H9 (cell line): ENCODE data around the gene CCIN. TPM values are rescaled to one million over a fixed set of nuclear protein-coding genes. Genes with fewer than 3 reads are reported as not detected.

ENCODE experiments used
- DNase-seq: peaks from one replicate; pipeline ENCODE4 v3.0.0-alpha.2; 2017
- H2AFZ ChIP-seq: one replicate; pipeline ENCODE4 v1.6.1; 2013; ENCODE audit warnings: mild to moderate bottlenecking, low read length, control low read depth, moderate library complexity
- H2AK5ac ChIP-seq: 2 replicates; pipeline ENCODE4 v1.6.1; 2013; ENCODE audit warnings: low read length, control low read depth, mixed read lengths; ENCODE audit not compliant: insufficient read length
- H2BK120ac ChIP-seq: one replicate; pipeline ENCODE4 v1.6.1; 2013; ENCODE audit warnings: low read depth, mild to moderate bottlenecking, low read length, control low read depth, inconsistent platforms; ENCODE audit not compliant: poor library complexity, severe bottlenecking
- H2BK12ac ChIP-seq: 2 replicates; pipeline ENCODE4 v1.6.1; 2013; ENCODE audit warnings: low read length, control low read depth, mixed read lengths, low read depth; ENCODE audit not compliant: insufficient read length
- H2BK15ac ChIP-seq: 2 replicates; pipeline ENCODE4 v1.6.1; 2013; ENCODE audit warnings: low read depth, low read length, control low read depth
- H2BK20ac ChIP-seq: one replicate; pipeline ENCODE4 v1.6.1; 2013; ENCODE audit warnings: low read depth, mild to moderate bottlenecking, low read length, control low read depth, inconsistent platforms; ENCODE audit not compliant: poor library complexity, severe bottlenecking
- H2BK5ac ChIP-seq: 2 replicates; pipeline ENCODE4 v1.6.1; 2013; ENCODE audit warnings: low read length, control low read depth, mixed read lengths; ENCODE audit not compliant: insufficient read length
- H3K14ac ChIP-seq: 2 replicates; pipeline ENCODE4 v1.6.1; 2013; ENCODE audit warnings: low read length, control low read depth; ENCODE audit not compliant: insufficient read depth
- H3K18ac ChIP-seq: 2 replicates; pipeline ENCODE4 v1.6.1; 2013; ENCODE audit warnings: low read depth, mild to moderate bottlenecking, mixed read lengths, low read length, control low read depth; ENCODE audit not compliant: insufficient read length
- H3K23ac ChIP-seq: 2 replicates; pipeline ENCODE4 v1.6.1; 2013; ENCODE audit warnings: low read length, control low read depth, mixed read lengths, low read depth; ENCODE audit not compliant: insufficient read length
- H3K23me2 ChIP-seq: 2 replicates; pipeline ENCODE4 v1.6.1; 2013; ENCODE audit warnings: low read depth, mild to moderate bottlenecking, mixed read lengths, low read length, control low read depth; ENCODE audit not compliant: insufficient read length, poor library complexity, severe bottlenecking
- H3K27ac ChIP-seq: 2 replicates; pipeline ENCODE4 v1.5.1; 2013; ENCODE audit warnings: low read length, control low read depth, mixed read lengths, low read depth; ENCODE audit not compliant: insufficient read length
- H3K27me3 ChIP-seq: 2 replicates; pipeline ENCODE4 v1.6.1; 2013; ENCODE audit warnings: low read length, control low read depth, inconsistent platforms; ENCODE audit not compliant: insufficient read depth
- H3K4ac ChIP-seq: 2 replicates; pipeline ENCODE4 v1.6.1; 2013; ENCODE audit warnings: low read depth, mild to moderate bottlenecking, control low read depth, inconsistent platforms, low read length, moderate library complexity
- H3K4me1 ChIP-seq: 2 replicates; pipeline ENCODE4 v1.6.1; 2013; ENCODE audit warnings: low read length, control low read depth, inconsistent platforms; ENCODE audit not compliant: insufficient read depth
- H3K4me2 ChIP-seq: 2 replicates; pipeline ENCODE4 v1.6.1; 2013; ENCODE audit warnings: low read length, control low read depth, mixed read lengths; ENCODE audit not compliant: insufficient read length, insufficient read depth
- H3K56ac ChIP-seq: 2 replicates; pipeline ENCODE4 v1.6.1; 2013; ENCODE audit warnings: low read depth, mild to moderate bottlenecking, mixed read lengths, low read length, control low read depth; ENCODE audit not compliant: insufficient read length
- H3K79me1 ChIP-seq: 2 replicates; pipeline ENCODE4 v1.6.1; 2013; ENCODE audit warnings: low read depth, mild to moderate bottlenecking, moderate library complexity, low read length, control low read depth, inconsistent platforms; ENCODE audit not compliant: insufficient read depth, poor library complexity, severe bottlenecking
- H3K79me2 ChIP-seq: 2 replicates; pipeline ENCODE4 v1.6.1; 2013; ENCODE audit warnings: low read length, control low read depth, inconsistent platforms; ENCODE audit not compliant: insufficient read depth
- H3K9ac ChIP-seq: 2 replicates; pipeline ENCODE4 v1.6.1; 2013; ENCODE audit warnings: low read length, control low read depth, mixed read lengths; ENCODE audit not compliant: insufficient read length; ENCODE audit errors: extremely low read depth
- H3K9me3 ChIP-seq: one replicate; pipeline ENCODE4 v1.6.1; 2013; ENCODE audit warnings: low read depth, low read length, inconsistent platforms; ENCODE audit not compliant: control insufficient read depth
- H3T11ph ChIP-seq: one replicate; pipeline ENCODE4 v1.6.1; 2013; ENCODE audit warnings: mild to moderate bottlenecking, low read length, control low read depth, inconsistent platforms
- H4K20me1 ChIP-seq: one replicate; pipeline ENCODE4 v1.6.1; 2013; ENCODE audit not compliant: control insufficient read depth, insufficient read length, insufficient read depth
- H4K5ac ChIP-seq: 2 replicates; pipeline ENCODE4 v1.6.1; 2013; ENCODE audit warnings: low read depth, mild to moderate bottlenecking, mixed read lengths, low read length, control low read depth; ENCODE audit not compliant: insufficient read length
- H4K8ac ChIP-seq: replicated peaks from 2 replicates; pipeline ENCODE4 v1.6.1; 2013; ENCODE audit warnings: low read length, control low read depth, mixed read lengths, low read depth; ENCODE audit not compliant: insufficient read length
- H4K91ac ChIP-seq: 2 replicates; pipeline ENCODE4 v1.6.1; 2013; ENCODE audit warnings: low read depth, mild to moderate bottlenecking, moderate library complexity, mixed read lengths, low read length, control low read depth; ENCODE audit not compliant: insufficient read length
- H3K27ac Mint-ChIP-seq, 3 experiments: 2 replicates in 2 of 3; 3 replicates in 1 of 3; pipeline ENCODE4 v1.8.0; 2020 to 2021; ENCODE audit warnings: mixed read lengths in 3 of 3, mild to moderate bottlenecking in 1 of 3, moderate library complexity in 1 of 3
- H3K27me3 Mint-ChIP-seq: 2 replicates; pipeline ENCODE4 v1.8.0; 2021; ENCODE audit warnings: low read depth, mild to moderate bottlenecking, moderate library complexity, mixed read lengths
- H3K36me3 Mint-ChIP-seq, 3 experiments: 2 replicates in 2 of 3; 3 replicates in 1 of 3; pipeline ENCODE4 v1.8.0; 2020 to 2021; ENCODE audit warnings: low read depth in 3 of 3, mixed read lengths in 3 of 3; ENCODE audit not compliant: insufficient read depth in 1 of 3
- H3K4me1 Mint-ChIP-seq, 2 experiments: 2 replicates each; pipeline ENCODE4 v1.8.0; 2020; ENCODE audit warnings: mixed read lengths in 2 of 2
- H3K4me3 Mint-ChIP-seq, 2 experiments: 2 replicates in 1 of 2; 3 replicates in 1 of 2; pipeline ENCODE4 v1.8.0; 2020 to 2021; ENCODE audit warnings: mild to moderate bottlenecking in 2 of 2, mixed read lengths in 2 of 2, moderate library complexity in 1 of 2
- H3K9me3 Mint-ChIP-seq, 2 experiments: 2 replicates in 1 of 2; 3 replicates in 1 of 2; pipeline ENCODE4 v1.8.0; 2020; ENCODE audit warnings: mild to moderate bottlenecking in 2 of 2, mixed read lengths in 2 of 2, moderate library complexity in 1 of 2
- WGBS: extraction: QIAGEN DNeasy Blood & Tissue Kit; methylation state at CpG from one replicate; pipeline ENCODE4 v1.1.7; 2013; ENCODE audit warnings: missing lambda C conversion rate, low lambda C conversion rate, mixed read lengths; ENCODE audit not compliant: insufficient read length; ENCODE audit errors: extremely low coverage; 5-methylcytosine and 5-hydroxymethylcytosine counted together
- total RNA-seq: library from RNA; stranded (reverse); gene quantifications from 2 replicates; pipeline ENCODE4 v1.2.1, GENCODE V29; 2021
- TF ChIP-seq, protein P1 (sequence below): fragments of 200-600 bp; sonication (generic); conservative IDR thresholded peaks from 3 replicates; pipeline ENCODE4 v1.8.0; 2021; ENCODE audit warnings: antibody characterized with exemption, mild to moderate bottlenecking

Gene CCIN
- total RNA-seq, 1 experiment from 2014 or later = not detected

DNA sequence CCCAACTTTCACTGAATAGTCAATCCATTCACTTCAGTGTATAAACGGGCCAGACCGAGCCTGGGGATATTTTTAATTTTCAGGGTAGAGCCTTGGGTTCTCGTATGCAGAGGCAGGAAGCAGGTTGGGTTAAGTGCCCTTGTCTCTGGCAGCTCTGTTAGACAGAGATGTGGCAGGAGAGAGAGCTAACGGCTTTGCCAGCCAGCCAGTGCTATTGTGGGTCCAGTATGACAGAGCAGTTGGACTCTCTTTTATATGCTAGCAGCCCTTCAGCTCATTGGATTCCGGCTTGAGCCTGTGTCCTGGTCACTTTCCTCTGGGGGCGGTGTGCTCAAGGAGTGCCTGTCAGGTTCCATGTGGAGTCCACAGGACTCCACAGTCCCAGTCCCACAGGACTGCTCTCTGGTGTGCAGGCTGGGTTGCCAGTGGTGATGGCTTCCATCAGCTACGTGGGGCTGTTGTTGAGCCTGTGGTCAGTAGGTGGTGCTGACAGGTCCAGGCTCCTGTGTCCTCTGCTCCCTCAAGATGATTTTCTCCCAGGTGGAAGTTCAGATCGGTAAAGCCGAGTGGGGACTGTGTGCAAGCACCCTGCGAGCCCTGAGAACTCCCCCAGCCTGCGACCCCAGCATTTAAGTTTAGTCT lies 35.8 kb downstream of the CCIN start:
- H3K23ac ChIP-seq = no peak overlapping the region
- H3T11ph ChIP-seq = no peak overlapping the region
- peaks cover 9% of the 10 kb centered on the region; the same call in 1 of the 2 replicates for H3K79me2 ChIP-seq
- Mint-ChIP-seq H3K4me1 (no peaks in the 10 kb centered on the region), H3K27me3 (no peaks in the 10 kb centered on the region), H3K9me3 (no peaks in the 10 kb centered on the region), H3K36me3 (peaks cover 62 to 97% (median 94%) of the 10 kb centered on the region in 3 experiments; a peak in 6 of 7 replicates), H3K4me3 (no peak overlapping the region), H3K27ac (peak overlapping the region in 1 of 3 experiments; percentile 88; a peak in 1 of 7 replicates)
- no peak overlapping the region for H3K4ac ChIP-seq
- no peak overlapping the region for H2BK15ac ChIP-seq
- no peak overlapping the region for H3K56ac ChIP-seq
- no peak overlapping the region for H2BK20ac ChIP-seq
- H3K27me3 ChIP-seq = no peaks in the 10 kb centered on the region
- H2AFZ ChIP-seq = no peak overlapping the region
- no CpG with 5 or more reads among the region's 11 CpGs for WGBS
- no peaks in the 10 kb centered on the region for H3K79me1 ChIP-seq
- H3K4me2 ChIP-seq = no peak overlapping the region
- H4K20me1 ChIP-seq = no peaks in the 10 kb centered on the region
- H3K4me1 ChIP-seq = no peaks in the 10 kb centered on the region
- H3K9ac ChIP-seq = no peak overlapping the region
- TF ChIP-seq, protein P1, sequence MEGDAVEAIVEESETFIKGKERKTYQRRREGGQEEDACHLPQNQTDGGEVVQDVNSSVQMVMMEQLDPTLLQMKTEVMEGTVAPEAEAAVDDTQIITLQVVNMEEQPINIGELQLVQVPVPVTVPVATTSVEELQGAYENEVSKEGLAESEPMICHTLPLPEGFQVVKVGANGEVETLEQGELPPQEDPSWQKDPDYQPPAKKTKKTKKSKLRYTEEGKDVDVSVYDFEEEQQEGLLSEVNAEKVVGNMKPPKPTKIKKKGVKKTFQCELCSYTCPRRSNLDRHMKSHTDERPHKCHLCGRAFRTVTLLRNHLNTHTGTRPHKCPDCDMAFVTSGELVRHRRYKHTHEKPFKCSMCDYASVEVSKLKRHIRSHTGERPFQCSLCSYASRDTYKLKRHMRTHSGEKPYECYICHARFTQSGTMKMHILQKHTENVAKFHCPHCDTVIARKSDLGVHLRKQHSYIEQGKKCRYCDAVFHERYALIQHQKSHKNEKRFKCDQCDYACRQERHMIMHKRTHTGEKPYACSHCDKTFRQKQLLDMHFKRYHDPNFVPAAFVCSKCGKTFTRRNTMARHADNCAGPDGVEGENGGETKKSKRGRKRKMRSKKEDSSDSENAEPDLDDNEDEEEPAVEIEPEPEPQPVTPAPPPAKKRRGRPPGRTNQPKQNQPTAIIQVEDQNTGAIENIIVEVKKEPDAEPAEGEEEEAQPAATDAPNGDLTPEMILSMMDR = peak; percentile 55
- no peak overlapping the region for H4K8ac ChIP-seq
- no peak overlapping the region for H2BK120ac ChIP-seq
- no peak overlapping the region for H2AK5ac ChIP-seq
- H3K14ac ChIP-seq = no peak overlapping the region
- no peak overlapping the region for H2BK5ac ChIP-seq
- H3K9me3 ChIP-seq = no peaks in the 10 kb centered on the region
- H2BK12ac ChIP-seq = no peak overlapping the region
- no peak overlapping the region for H4K91ac ChIP-seq
- no peaks in the 10 kb centered on the region for H3K23me2 ChIP-seq
- no peak overlapping the region for H4K5ac ChIP-seq
- peak; percentile 53 for DNase-seq
- no peak overlapping the region for H3K18ac ChIP-seq
- no peak overlapping the region for H3K27ac ChIP-seq
